NCI-H748 (cell line): ENCODE results near the gene PARD3.
"Not testable (repeated sequence)": the region's sequence is repeated elsewhere in the genome, so short reads cannot be mapped to it uniquely, and the experiment has no call there.

Experiments used
- DNase-seq: peaks from one replicate; lab custom pipeline; 2025; ENCODE audit not compliant: unreplicated experiment; lab: John Stamatoyannopoulos, UW

Gene PARD3

GRCh38 chr10:34815185-34816084 lies at the start of gene PARD3:
Gene PARD3 (minus strand): TSS chr10:34815296. CDS start chr10:34814995, 301 bp downstream.
- DNase-seq: peak; percentile 79

DNA sequence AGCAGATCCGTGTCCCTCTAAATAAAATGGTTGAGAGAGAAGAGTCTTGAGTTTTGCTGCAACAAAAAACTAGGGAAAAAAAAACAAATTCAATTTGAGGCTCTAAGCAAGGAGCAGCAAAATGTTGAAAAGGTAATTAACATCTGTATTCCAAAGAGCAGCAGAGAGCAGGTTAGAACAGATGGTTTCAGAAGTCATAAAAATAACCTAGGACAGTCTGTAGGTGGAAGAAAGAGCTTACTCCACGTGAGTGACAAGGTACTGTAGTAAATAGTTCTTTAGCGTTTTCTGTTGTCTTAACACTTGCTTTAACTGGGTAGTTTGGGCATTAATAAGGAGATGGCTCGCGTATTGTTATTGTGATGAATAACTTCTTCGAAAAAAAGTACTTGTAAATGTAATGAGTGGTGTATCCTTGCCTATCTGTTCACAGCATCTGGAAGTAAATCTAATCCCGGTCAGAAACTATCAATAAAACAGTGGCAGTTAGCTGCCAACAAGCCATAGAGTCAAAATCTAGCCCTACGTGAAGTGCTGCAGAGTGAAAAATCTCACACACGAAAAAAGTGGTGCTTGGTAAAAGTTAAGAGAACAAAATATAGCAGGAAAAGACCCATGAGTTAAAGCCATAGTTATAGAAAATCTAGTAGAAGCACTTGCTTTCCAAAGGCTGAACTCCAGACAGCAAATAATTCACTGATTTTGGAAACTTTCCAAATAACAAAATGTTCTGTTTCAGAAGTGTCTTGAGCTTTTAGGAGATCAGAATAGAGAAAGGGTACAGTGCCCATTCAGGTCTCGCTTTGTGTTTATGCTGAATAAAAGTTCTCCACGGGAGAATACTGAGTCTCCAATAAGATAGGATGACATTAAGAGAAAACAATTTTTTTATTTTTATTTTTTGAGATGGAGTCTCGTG lies 49.3 kb upstream of the PARD3 start:
- DNase-seq: no peak

DNA sequence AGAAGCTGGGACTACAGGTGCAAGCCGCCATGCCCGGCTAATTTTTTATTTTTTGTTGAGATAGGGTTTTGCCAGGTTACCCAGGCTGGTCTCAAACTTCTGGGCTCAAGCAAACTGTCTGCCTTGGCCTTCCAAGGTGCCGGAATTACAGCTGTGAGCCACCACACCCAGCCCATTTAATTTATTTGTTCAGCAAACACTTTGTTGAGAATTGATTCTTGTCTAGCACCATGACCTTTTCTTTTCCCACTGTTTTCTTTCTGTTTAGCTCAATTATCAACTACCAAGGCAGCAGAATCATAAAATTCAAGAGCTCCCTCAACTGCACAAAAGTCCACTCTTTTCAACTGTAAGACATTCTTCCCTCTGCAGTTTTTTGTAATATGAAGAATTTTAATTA lies 47.8 kb upstream of the PARD3 start:
- peak; percentile 81 for DNase-seq

GRCh38 chr10:34861293-34862021 lies 46.4 kb upstream of the PARD3 start:
- DNase-seq: peak; percentile 95

- DNase-seq: peak; percentile 27
These were observed 44.1 kb upstream of the PARD3 start for GRCh38 chr10:34859170-34859569.

- DNase-seq: no peak
These were observed 42.9 kb upstream of the PARD3 start for GRCh38 chr10:34858003-34858402.

- DNase-seq: peak; percentile 42
These were observed 39.1 kb upstream of the PARD3 start for GRCh38 chr10:34854147-34854601.

DNA sequence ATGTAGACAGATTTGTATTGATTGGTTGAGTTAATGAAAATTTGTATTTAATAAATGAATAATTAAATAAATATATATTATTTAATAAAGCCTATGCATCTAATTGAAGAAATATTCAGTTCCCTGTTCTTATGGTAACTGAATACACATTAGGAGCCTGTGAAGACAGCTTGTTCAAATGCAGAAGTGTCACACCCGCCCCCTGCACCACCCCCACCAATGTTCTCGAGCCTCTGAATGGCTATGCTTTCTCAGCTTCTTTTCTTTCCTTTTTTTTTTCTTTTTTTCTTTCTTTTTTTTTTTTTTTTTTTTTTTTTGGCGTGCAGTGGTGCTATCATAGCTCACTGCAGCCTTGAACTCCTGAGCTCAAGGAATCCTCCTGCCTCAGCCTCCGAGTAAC lies 38.3 kb upstream of the PARD3 start:
- no peak for DNase-seq

- DNase-seq: no peak
These were observed 35.5 kb upstream of the PARD3 start for GRCh38 chr10:34850558-34850957.

DNA sequence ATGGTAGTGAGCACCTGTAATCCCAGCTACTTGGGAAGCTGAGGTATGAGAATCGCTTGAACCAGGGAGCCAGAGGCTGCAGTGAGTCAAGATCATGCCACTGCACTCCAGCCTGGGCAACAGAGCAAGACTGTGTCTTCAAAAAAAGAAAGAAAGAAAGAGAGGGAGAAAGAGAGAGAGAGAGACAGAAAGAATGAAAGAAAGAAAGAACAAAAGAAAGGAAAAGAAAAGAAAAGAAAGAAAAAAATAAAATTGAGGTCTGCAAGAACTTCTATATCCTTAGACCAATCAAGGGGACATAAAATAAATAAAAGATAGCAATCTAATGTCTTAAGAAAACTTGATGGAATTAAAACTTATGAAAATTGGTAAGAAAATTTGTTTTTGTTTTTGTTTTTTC lies 34.9 kb upstream of the PARD3 start:
- DNase-seq: no peak

GRCh38 chr10:34845070-34845469 lies 30.0 kb upstream of the PARD3 start:
- no peak for DNase-seq

DNA sequence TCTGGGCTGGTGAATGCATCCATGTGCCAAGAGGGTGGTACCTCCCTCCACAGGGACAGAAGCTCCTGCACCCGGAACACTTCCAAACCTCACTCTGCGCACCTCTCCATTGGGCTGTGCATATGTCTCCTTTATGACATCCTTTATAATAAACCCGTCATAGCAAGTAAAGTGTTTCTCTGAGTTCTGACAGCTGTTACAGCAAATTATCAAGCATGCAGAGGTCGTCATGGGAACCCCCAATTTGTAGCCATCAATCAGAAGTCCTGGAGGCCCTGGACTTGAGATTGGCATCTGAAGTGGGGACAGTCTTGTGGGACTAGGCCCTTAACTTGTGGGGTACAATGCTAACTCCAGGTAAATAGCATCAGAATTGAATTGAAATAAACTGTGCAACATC lies 29.4 kb upstream of the PARD3 start:
- no peak for DNase-seq

DNA sequence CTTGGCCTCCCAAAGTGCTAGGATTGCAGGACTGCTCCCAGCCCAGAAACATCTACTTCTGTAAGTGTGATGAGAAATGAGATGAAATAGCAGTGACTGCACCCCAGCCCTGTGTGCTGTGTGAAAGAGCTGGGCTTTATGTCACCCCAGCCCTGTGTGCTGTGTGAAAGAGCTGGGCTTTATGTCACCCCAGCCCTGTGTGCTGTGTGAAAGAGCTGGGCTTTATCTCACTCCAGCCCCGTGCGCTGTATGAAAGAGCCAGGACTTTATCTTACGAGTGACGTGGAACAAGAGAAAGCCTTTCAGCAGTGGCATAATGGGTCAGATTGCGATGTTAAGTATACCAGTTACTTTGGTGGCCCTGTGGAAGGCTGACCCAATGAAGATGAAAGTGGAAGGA lies 28.4 kb upstream of the PARD3 start:
- not testable (repeated sequence) for DNase-seq

- no peak for DNase-seq
These were observed 23.3 kb upstream of the PARD3 start for GRCh38 chr10:34838366-34838900.

DNA sequence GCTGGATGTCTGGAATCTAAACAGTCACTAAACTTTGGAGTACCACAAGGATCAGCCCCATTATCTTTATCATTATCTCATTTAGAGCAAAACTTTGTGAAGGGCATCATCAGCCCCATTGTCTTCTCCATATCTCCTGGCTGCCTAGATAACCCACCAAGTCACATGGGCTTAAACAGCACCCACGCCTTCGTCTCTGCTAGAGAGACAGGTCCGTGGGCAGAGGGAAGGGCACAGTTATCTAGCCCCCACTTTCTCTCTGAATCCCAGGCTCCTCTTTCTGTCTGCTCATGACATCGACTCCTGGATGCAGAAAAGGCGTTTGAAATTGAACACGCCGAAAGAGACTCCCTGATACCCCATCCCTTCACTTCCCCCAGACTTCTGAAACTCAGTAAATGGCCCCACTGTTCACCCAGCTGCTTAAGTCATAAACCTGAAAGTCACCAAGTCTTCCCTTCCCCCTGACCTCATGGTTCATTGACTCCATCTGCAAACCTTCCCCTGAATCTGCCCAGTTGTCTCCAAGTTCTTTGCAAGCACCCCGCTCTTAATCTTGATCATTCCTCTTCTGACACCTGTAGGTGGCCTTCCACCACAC lies 20.9 kb upstream of the PARD3 start:
- no peak for DNase-seq

DNA sequence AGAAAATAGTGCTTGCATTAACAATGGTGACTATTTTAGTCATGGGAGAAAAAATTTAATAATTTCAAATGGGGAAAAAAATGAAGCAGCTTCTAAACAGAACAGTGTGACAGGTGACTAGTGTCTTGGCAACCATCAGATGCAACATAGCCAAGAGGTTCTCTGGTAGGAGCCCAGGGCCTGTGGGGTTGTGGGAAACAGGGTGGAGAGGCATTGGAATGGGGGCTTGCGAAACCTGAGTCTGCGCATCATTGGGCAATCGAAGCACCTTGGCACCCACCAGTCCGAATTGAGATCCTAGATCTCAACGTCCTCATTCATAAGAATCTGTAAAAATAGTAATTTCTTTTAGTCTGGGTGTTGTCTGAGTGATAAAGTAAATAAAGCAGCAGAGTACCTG lies 19.2 kb upstream of the PARD3 start:
- DNase-seq: no peak

DNA sequence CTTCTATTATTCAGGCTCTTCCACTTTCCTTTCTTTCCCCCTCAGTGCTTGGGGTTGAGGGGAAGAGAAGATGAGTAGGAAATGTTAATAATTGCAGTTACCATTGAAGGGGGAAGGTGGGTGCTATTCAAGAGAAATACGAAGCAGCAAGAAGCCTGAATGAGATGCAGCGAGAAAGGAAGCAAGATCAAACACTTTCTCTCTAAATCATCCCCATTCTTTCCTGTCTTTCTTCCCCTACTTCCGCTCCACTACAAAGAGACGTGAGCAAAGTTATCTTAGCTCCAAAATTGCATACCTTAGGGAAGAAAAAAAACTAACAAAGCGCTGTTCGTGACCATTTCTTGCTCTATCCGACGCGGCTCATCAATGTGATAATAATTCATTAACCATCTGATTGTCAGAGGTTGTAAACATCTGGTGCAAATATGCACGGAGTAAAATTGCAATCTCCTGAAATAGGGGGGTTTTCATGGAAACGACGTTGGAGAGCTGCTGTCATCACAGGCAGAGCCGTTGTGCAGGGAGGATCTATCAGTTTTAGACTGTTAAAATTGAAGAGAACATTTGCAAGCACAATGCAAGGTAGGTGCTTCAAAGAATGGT lies 15.2 kb upstream of the PARD3 start:
- no peak for DNase-seq

DNA sequence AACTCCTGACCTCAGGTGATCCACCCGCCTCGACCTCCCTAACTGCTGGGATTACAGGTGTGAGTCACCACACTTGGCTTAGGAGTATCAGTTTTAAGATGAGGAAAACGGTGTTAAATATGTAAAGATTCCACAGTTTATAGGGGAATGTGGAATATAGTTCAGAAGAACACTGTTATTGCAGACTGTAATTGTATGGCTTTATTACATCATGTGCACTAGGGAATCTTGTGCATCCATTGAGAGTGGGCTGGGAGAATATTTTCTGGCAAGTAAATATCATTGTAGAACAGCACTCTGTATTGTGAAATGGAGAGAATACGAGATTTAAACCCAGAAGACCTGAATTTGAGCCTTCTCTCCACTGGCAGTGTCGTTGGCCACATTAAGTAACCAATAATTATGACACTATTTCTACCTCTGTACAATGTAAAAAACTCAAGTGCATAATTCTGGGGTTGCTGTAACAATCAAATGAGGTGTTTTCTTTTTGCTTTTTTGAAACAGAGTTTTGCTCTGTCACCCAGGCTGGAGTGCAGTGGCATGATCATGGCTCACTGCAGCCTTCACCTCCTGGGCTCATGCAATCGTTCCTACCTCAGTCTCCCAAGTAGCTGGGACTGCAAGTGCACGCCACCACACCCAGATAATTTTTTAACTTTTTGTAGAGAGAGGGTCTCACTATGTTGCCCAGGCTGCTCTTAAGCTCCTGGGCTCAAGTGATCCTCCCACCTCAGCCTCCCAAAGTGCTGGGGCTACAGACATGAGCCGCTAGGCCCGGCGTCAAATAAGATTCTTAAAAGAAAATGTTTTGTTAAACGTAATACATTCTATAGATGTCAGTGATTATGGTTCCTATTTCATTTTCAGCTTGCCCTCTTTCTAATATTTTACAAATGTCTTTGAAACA lies 12.0 kb upstream of the PARD3 start:
- DNase-seq: no peak

DNA sequence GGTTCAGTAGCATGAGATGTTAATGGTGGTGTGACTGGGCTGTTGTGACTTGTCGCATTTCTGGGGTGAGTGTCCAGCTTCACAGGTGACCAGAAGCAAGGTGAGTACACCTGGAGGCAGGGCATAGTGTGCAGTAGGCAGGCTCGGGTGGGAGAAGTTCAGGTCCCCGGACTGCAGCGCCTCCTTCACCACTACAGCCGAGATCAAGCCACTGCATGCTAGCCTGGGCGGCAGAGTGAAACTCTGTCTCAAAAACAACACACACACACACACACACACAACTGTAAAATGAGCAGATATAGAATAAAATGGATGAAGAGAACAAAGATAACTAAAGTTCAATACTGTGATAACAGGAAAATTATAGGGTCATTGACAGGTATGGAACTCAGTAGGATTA lies 11.1 kb upstream of the PARD3 start:
- DNase-seq: no peak
